ENCODE data around the gene SIPA1.

Gene SIPA1

GRCh38 chr11:65623852-65624616, 13.9 kb upstream of the SIPA1 start:
- Histone ChIP-seq H3K27me3 (replicated peaks) (no peaks in the 10 kb centered on the region), H3K36me3 (replicated peaks) (peaks cover 88% of the 10 kb centered on the region), H3K27ac (no peak overlapping the region), H3K4me3 (ENCODE audit: low read depth, low read length) (no peak overlapping the region)
- in situ Hi-C loops (cut with HindIII; ENCODE audit: low pct_ligation_motif_present, low sequenced_read_pairs) = no loop called here
- DNase-seq = no peak
- TF ChIP-seq CTCF (IDR thresholded peaks at IDR 0.05; ENCODE audit: low read depth, low read length, missing control alignments) = no peak

- in situ Hi-C loops (cut with HindIII; ENCODE audit: low pct_ligation_motif_present, low sequenced_read_pairs) = no loop called here
- Histone ChIP-seq H3K4me3 (ENCODE audit: low read depth, low read length) (no peak overlapping the region), H3K36me3 (replicated peaks) (peaks cover 88% of the 10 kb centered on the region), H3K27me3 (replicated peaks) (no peaks in the 10 kb centered on the region), H3K27ac (no peak overlapping the region)
- no peak for TF ChIP-seq CTCF (IDR thresholded peaks at IDR 0.05; ENCODE audit: low read depth, low read length, missing control alignments)
- no peak for DNase-seq
These were observed 12.8 kb upstream of the SIPA1 start for GRCh38 chr11:65624931-65625627.

- Histone ChIP-seq H3K27ac (no peak overlapping the region), H3K4me3 (ENCODE audit: low read depth, low read length) (no peak overlapping the region), H3K36me3 (replicated peaks) (peaks cover 88% of the 10 kb centered on the region), H3K27me3 (replicated peaks) (no peaks in the 10 kb centered on the region)
- peak; percentile 77 for TF ChIP-seq CTCF (IDR thresholded peaks at IDR 0.05; ENCODE audit: low read depth, low read length, missing control alignments)
- DNase-seq = no peak
- in situ Hi-C loops (cut with HindIII; ENCODE audit: low pct_ligation_motif_present, low sequenced_read_pairs) = no loop called here
These were observed 12.1 kb upstream of the SIPA1 start for GRCh38 chr11:65625628-65626342.

GRCh38 chr11:65627202-65627601, 10.7 kb upstream of the SIPA1 start:
- in situ Hi-C loops (cut with HindIII; ENCODE audit: low pct_ligation_motif_present, low sequenced_read_pairs) = no loop called here
- no peaks in the 10 kb centered on the region for H3K27me3 ChIP-seq (replicated peaks)
- DNase-seq = no peak
- H3K4me3 ChIP-seq (ENCODE audit: low read depth, low read length) = no peak overlapping the region
- H3K27ac ChIP-seq = no peak overlapping the region
- TF ChIP-seq CTCF (IDR thresholded peaks at IDR 0.05; ENCODE audit: low read depth, low read length, missing control alignments) = no peak
- H3K36me3 ChIP-seq (replicated peaks) = peaks cover 83% of the 10 kb centered on the region

- in situ Hi-C loops (cut with HindIII; ENCODE audit: low pct_ligation_motif_present, low sequenced_read_pairs) = no loop called here
- no peak for TF ChIP-seq CTCF (IDR thresholded peaks at IDR 0.05; ENCODE audit: low read depth, low read length, missing control alignments)
- no peak for DNase-seq
- no peak overlapping the region for H3K4me3 ChIP-seq (ENCODE audit: low read depth, low read length)
- H3K27ac ChIP-seq = no peak overlapping the region
- peaks cover 71% of the 10 kb centered on the region for H3K36me3 ChIP-seq (replicated peaks)
- no peaks in the 10 kb centered on the region for H3K27me3 ChIP-seq (replicated peaks)
These were observed 8.3 kb upstream of the SIPA1 start for GRCh38 chr11:65629579-65629978.
